GM12878 (cell line): ENCODE measurements around the gene ACOT12. TPM values are rescaled to one million over a fixed set of nuclear protein-coding genes. Genes with fewer than 3 reads are reported as not detected.

Source experiments
- ATAC-seq: fragments of 200-7000 bp; cut with Tn5 transposase; 3 replicates; pipeline ENCODE4 v1.9.1; 2020; ENCODE audit warnings: mild to moderate bottlenecking, moderate library complexity
- BruUV-seq: library from RNA; stranded (reverse); fragments of 400-500 nt; replicated peaks from 2 replicates; lab custom pipeline; 2021; lab: Mats Ljungman, UMichigan
- CTCF ChIA-PET: fragments of 300-600 bp; sonication (Branson Sonifier 250); formaldehyde crosslinking; extraction: SDS; loops from one replicate; lab custom pipeline; 2021; ENCODE audit warnings: inconsistent platforms; lab: Yijun Ruan, JAX
- POLR2A ChIA-PET: fragments of 350-600 bp; formaldehyde crosslinking; extraction: SDS; loops from one replicate; lab custom pipeline; 2021; ENCODE audit warnings: inconsistent platforms; lab: Charles Lee
- RAD21 ChIA-PET: fragments of 300-600 bp; sonication (Branson Sonifier 250); formaldehyde crosslinking; loops from one replicate; lab custom pipeline; 2023; ENCODE audit warnings: antibody characterized with exemption; ENCODE audit not compliant: unreplicated experiment; lab: Charles Lee
- SMC1A ChIA-PET: fragments of 300-600 bp; sonication (Branson Sonifier 250); formaldehyde crosslinking; loops from one replicate; lab custom pipeline; 2023; ENCODE audit not compliant: unreplicated experiment, uncharacterized antibody; lab: Charles Lee
- DNase-seq: peaks from one replicate; pipeline ENCODE4 v3.0.0-alpha.2; 2011; ENCODE audit warnings: low read depth, low spot score
- FAIRE-seq: peaks from 3 replicates; lab custom pipeline; 2011; peaks lifted over from hg19 to GRCh38; lab: Jason Lieb, UNC
- H2AFZ ChIP-seq: 2 replicates; pipeline ENCODE4 v1.6.0; 2011; ENCODE audit warnings: low read depth, low read length, control low read depth; ENCODE audit not compliant: control insufficient read depth
- H3K27ac ChIP-seq: 2 replicates; pipeline ENCODE4 v1.5.1; 2011; ENCODE audit warnings: control low read depth; ENCODE audit not compliant: control insufficient read depth, insufficient read depth
- H3K27me3 ChIP-seq, 2 experiments: replicated peaks in 1 of 2; 2 replicates each; pipeline versions ENCODE4 v1.6.0 to v1.6.1; 2011; ENCODE audit warnings: low read length in 1 of 2; ENCODE audit not compliant: control insufficient read depth in 2 of 2, insufficient read depth in 2 of 2
- H3K36me3 ChIP-seq, 2 experiments: 2 replicates each; pipeline ENCODE4 v1.5.1; 2011; ENCODE audit warnings: low read length in 1 of 2; ENCODE audit not compliant: control insufficient read depth in 2 of 2, insufficient read depth in 2 of 2
- H3K4me1 ChIP-seq: 2 replicates; pipeline ENCODE4 v1.6.1; 2011; ENCODE audit warnings: mild to moderate bottlenecking, low read length, moderate library complexity, mixed read lengths; ENCODE audit not compliant: control insufficient read depth, insufficient read depth
- H3K4me2 ChIP-seq: 2 replicates; pipeline ENCODE4 v1.6.0; 2011; ENCODE audit warnings: control low read depth; ENCODE audit not compliant: control insufficient read depth, insufficient read depth
- H3K4me3 ChIP-seq: fragments of 200-600 bp; sonication (generic); 2 replicates; pipeline ENCODE4 v1.5.1; 2016
- H3K79me2 ChIP-seq: 2 replicates; pipeline ENCODE4 v1.6.0; 2011; ENCODE audit warnings: low read length; ENCODE audit not compliant: control insufficient read depth, insufficient read depth
- H3K9ac ChIP-seq: 2 replicates; pipeline ENCODE4 v1.8.0; 2011; ENCODE audit warnings: low read length, control low read depth, mixed read lengths; ENCODE audit not compliant: control insufficient read depth, insufficient read depth
- H3K9me3 ChIP-seq: replicated peaks from 3 replicates; pipeline ENCODE4 v1.5.1; 2011; ENCODE audit warnings: mild to moderate bottlenecking, low read length; ENCODE audit not compliant: control insufficient read depth, insufficient read depth
- H4K20me1 ChIP-seq: 2 replicates; pipeline ENCODE4 v1.6.0; 2011; ENCODE audit not compliant: control insufficient read depth, insufficient read depth
- BCL11A ChIP-seq: IDR thresholded peaks from 2 replicates; pipeline ENCODE4 v1.6.1; 2011; ENCODE audit warnings: low read depth, low read length
- CBFB ChIP-seq: IDR thresholded peaks from 2 replicates; pipeline ENCODE4 v1.6.1; 2016; ENCODE audit warnings: antibody characterized with exemption, low read depth
- EP300 ChIP-seq, 2 experiments: fragments of 150-350 bp in 1 of 2; IDR thresholded peaks; 2 replicates each; pipeline ENCODE4 v1.6.1; 2011 to 2012; ENCODE audit warnings: low read depth in 2 of 2, low read length in 2 of 2, borderline replicate concordance in 1 of 2, improper control_type of control experiment in 1 of 2, inconsistent platforms in 1 of 2; ENCODE audit not compliant: control insufficient read depth in 1 of 2
- ETV6 ChIP-seq, 2 experiments: fragments of 450-650 bp in 1 of 2; IDR thresholded peaks in 1 of 2; conservative IDR thresholded peaks in 1 of 2; 2 replicates each; pipeline ENCODE4 v1.6.1; 2014; ENCODE audit warnings: antibody characterized with exemption in 1 of 2, borderline replicate concordance in 1 of 2, low read depth in 1 of 2, mild to moderate bottlenecking in 1 of 2, moderate library complexity in 1 of 2
- LARP7 ChIP-seq: fragments of 450-650 bp; IDR thresholded peaks from 2 replicates; pipeline ENCODE4 v1.6.1; 2017; ENCODE audit warnings: mild to moderate bottlenecking
- MTA2 ChIP-seq: fragments of 450-650 bp; IDR thresholded peaks from 2 replicates; pipeline ENCODE4 v1.6.1; 2016; ENCODE audit warnings: low read depth, mild to moderate bottlenecking, moderate library complexity
- NFIC ChIP-seq: IDR thresholded peaks from 2 replicates; pipeline ENCODE4 v1.6.1; 2012; ENCODE audit warnings: low read depth, mild to moderate bottlenecking, inconsistent platforms, low read length, moderate library complexity
- RBBP5 ChIP-seq: fragments of 200-600 bp; sonication (generic); conservative IDR thresholded peaks from 2 replicates; pipeline ENCODE4 v1.6.1; 2016
- SREBF2 ChIP-seq: IDR thresholded peaks from 2 replicates; pipeline ENCODE4 v1.6.1; 2012; ENCODE audit warnings: mild to moderate bottlenecking, low read length
- SUPT20H ChIP-seq: IDR thresholded peaks from 2 replicates; pipeline ENCODE4 v1.6.1; 2011; ENCODE audit warnings: low read depth, mild to moderate bottlenecking, low read length, moderate library complexity, borderline replicate concordance; ENCODE audit not compliant: control insufficient read depth
- TBL1XR1 ChIP-seq: IDR thresholded peaks from 2 replicates; pipeline ENCODE4 v1.6.1; 2012; ENCODE audit warnings: low read depth, low read length, improper control_type of control experiment
- YBX1 ChIP-seq: fragments of 450-650 bp; IDR thresholded peaks from 2 replicates; pipeline ENCODE4 v1.6.1; 2016; ENCODE audit warnings: antibody characterized with exemption
- ZNF207 ChIP-seq: fragments of 450-650 bp; IDR thresholded peaks from 2 replicates; pipeline ENCODE4 v1.6.1; 2014; ENCODE audit warnings: antibody characterized with exemption, mild to moderate bottlenecking, borderline replicate concordance
- WGBS: methylation state at CpG from one replicate; pipeline ENCODE4 v1.1.6; 2016; ENCODE audit warnings: low lambda C conversion rate; ENCODE audit not compliant: insufficient replicate concordance, insufficient coverage; ENCODE audit errors: missing lambda C conversion rate; 5-methylcytosine and 5-hydroxymethylcytosine counted together
- in situ Hi-C: fragments of 300-500 bp; cut with MboI; formaldehyde crosslinking; loops from 9 replicates; pipeline ENCODE4 v1.14.3; 2018; ENCODE audit warnings: mixed read lengths
- intact Hi-C: fragments of 100-400 bp; cut with micrococcal nuclease; formaldehyde crosslinking; loops from one replicate; pipeline ENCODE4 v1.14.2; 2022; ENCODE audit not compliant: unreplicated experiment
- polyA plus RNA-seq, 11 experiments: library from polyadenylated mRNA; depleted of rRNA in 4 of 11; unstranded in 6 of 11; stranded (reverse) in 5 of 11; fragments of >200 nt; fragmentation: Nextera tagmentation in 4 of 11; fragmentation: Illumina TruSeq in 1 of 11; extraction: Ambion mirVana in 4 of 11; extraction: Trizol in 1 of 11; gene quantifications; 1 replicate in 1 of 11; 2 replicates in 10 of 11; pipeline versions ENCODE4 v1.2.1 to v1.2.3, GENCODE V29; 2011 to 2016; ENCODE audit warnings: inconsistent platforms in 2 of 11, missing spikeins in 2 of 11, low read depth in 1 of 11
- total RNA-seq, 4 experiments: library from RNA; depleted of rRNA in 3 of 4; stranded (reverse); fragments of >200 nt in 3 of 4; fragmentation: Illumina TruSeq in 1 of 4; extraction: Trizol in 1 of 4; gene quantifications; 2 replicates each; pipeline versions ENCODE4 v1.2.1 to v1.2.3, GENCODE V29; 2013 to 2021
- TF ChIP-seq, protein P1 (sequence below): fragments of 450-650 bp; IDR thresholded peaks from 2 replicates; pipeline ENCODE4 v1.6.1; 2017; ENCODE audit warnings: mild to moderate bottlenecking, low read depth, inconsistent platforms; ENCODE audit not compliant: poor library complexity, severe bottlenecking
- TF ChIP-seq, protein P2 (sequence below): fragments of 450-650 bp; IDR thresholded peaks from 2 replicates; pipeline ENCODE4 v1.6.1; 2016; ENCODE audit warnings: mild to moderate bottlenecking
- TF ChIP-seq, protein P3 (sequence below): IDR thresholded peaks from 2 replicates; pipeline ENCODE4 v1.6.1; 2011; ENCODE audit warnings: low read depth, low read length, improper control_type of control experiment, borderline replicate concordance

Gene ACOT12
- total and polyA plus RNA-seq, 10 of the 15 experiments (the other 5 are each of a cell fraction or from before 2014, with no cell fraction given): 0.08 TPM; not detected in 9

DNA sequence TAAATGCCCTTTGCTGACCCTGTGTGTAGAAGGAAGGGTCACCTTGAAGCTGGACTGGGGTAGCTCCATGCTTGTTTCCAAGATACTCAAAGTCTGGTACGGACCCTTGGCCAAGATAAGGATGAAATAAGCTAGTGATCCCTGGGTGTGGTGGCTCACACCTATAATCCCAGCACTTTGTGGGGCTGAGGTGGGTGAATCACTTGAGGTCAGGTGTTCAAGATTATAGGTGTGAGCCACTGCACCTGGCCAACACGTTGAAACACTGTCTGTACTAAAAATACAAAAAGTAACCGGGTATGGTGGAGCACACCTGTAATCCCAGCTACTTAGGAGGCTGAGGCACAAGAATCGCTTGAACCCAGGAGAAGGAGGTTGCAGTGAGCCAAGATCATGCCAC is 33.3 kb downstream of the ACOT12 start (continued):
- no peak for TF ChIP-seq MTA2
- TF ChIP-seq ZNF207: no peak
- TF ChIP-seq, protein P1, sequence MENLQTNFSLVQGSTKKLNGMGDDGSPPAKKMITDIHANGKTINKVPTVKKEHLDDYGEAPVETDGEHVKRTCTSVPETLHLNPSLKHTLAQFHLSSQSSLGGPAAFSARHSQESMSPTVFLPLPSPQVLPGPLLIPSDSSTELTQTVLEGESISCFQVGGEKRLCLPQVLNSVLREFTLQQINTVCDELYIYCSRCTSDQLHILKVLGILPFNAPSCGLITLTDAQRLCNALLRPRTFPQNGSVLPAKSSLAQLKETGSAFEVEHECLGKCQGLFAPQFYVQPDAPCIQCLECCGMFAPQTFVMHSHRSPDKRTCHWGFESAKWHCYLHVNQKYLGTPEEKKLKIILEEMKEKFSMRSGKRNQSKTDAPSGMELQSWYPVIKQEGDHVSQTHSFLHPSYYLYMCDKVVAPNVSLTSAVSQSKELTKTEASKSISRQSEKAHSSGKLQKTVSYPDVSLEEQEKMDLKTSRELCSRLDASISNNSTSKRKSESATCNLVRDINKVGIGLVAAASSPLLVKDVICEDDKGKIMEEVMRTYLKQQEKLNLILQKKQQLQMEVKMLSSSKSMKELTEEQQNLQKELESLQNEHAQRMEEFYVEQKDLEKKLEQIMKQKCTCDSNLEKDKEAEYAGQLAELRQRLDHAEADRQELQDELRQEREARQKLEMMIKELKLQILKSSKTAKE: no peak
- TF ChIP-seq RBBP5: no peak
- TF ChIP-seq YBX1: no peak
- TF ChIP-seq SREBF2: no peak
- TF ChIP-seq, protein P2, sequence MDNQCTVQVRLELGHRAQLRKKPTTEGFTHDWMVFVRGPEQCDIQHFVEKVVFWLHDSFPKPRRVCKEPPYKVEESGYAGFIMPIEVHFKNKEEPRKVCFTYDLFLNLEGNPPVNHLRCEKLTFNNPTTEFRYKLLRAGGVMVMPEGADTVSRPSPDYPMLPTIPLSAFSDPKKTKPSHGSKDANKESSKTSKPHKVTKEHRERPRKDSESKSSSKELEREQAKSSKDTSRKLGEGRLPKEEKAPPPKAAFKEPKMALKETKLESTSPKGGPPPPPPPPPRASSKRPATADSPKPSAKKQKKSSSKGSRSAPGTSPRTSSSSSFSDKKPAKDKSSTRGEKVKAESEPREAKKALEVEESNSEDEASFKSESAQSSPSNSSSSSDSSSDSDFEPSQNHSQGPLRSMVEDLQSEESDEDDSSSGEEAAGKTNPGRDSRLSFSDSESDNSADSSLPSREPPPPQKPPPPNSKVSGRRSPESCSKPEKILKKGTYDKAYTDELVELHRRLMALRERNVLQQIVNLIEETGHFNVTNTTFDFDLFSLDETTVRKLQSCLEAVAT: no peak

DNA sequence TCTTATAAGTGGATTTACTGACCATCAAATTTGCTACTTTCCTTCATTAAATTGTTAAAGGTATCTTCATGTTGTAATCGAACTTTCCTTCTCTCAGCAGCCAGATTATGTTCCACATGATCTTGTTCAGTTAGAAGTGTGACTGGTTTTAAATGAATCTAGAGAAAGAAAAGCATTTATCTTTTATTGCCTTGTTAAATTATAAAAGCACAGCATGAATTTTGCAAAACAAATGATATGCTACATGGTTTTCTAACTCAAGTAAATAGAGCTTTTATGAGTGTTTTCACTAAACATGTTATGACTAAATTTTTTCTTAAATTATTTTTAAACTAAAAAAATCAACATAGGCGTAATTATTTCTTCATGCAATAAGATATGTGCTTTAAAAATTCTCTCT is 34.1 kb downstream of the ACOT12 start:
- H4K20me1 ChIP-seq: no peaks in the 10 kb centered on the region
- intact Hi-C loops: no loop called here
- DNase-seq (no peak), FAIRE-seq (no peak), ATAC-seq (no peak)
- no TSS peak for BruUV-seq
- ChIA-PET POLR2A (no interaction called here), CTCF (interaction anchor here (1.6 kb wide), 1 partner anchor 10 kb away, joined by 4 read pairs; no protein-coding TSS in a partner anchor), RAD21 (no interaction called here), SMC1A (interaction anchor here (0.7 to 2.0 kb wide), 2 partner anchors 10 to 17 kb away, joined by 4 to 5 read pairs; no protein-coding TSS in a partner anchor)
- no peaks in the 10 kb centered on the region for H3K36me3 ChIP-seq
- H3K79me2 ChIP-seq: no peaks in the 10 kb centered on the region
- 0% methylated on average over 2 of the region's 2 CpGs for WGBS
- H3K4me1 ChIP-seq: no peaks in the 10 kb centered on the region
- H2AFZ ChIP-seq: no peak overlapping the region
- in situ Hi-C loops: no loop called here
- H3K9ac ChIP-seq: no peak overlapping the region
- no peak overlapping the region for H3K4me3 ChIP-seq
- H3K9me3 ChIP-seq: no peaks in the 10 kb centered on the region
- H3K27ac ChIP-seq: no peak overlapping the region
- no peaks in the 10 kb centered on the region; a peak in 2 of 4 replicates for H3K27me3 ChIP-seq
- TF ChIP-seq BCL11A (no peak), SUPT20H (no peak), ETV6 (conservative IDR thresholded peaks at IDR 0.05 in 1 of 2, IDR thresholded peaks at IDR 0.05 in 1 of 2; ENCODE audit: borderline replicate concordance in 1 of 2, low read depth in 1 of 2) (no peak), NFIC (no peak), EP300 (IDR thresholded peaks at IDR 0.05; ENCODE audit: borderline replicate concordance in 1 of 2, control insufficient read depth in 1 of 2, low read depth in 2 of 2, low read length in 2 of 2) (no peak), CBFB (no peak), LARP7 (no peak), TBL1XR1 (no peak)
- TF ChIP-seq, protein P3, sequence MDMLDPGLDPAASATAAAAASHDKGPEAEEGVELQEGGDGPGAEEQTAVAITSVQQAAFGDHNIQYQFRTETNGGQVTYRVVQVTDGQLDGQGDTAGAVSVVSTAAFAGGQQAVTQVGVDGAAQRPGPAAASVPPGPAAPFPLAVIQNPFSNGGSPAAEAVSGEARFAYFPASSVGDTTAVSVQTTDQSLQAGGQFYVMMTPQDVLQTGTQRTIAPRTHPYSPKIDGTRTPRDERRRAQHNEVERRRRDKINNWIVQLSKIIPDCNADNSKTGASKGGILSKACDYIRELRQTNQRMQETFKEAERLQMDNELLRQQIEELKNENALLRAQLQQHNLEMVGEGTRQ: no peak
- no peak overlapping the region for H3K4me2 ChIP-seq
